Activated CD8-positive, alpha-beta memory T cell treated with anti-CD3 and anti-CD28 coated beads, Interleukin-2, amount 50 U/mL, for 24 hours (primary cell): ENCODE results near the gene RGPD6.
"Not testable (repeated sequence)": the region's sequence is repeated elsewhere in the genome, so short reads cannot be mapped to it uniquely, and the experiment has no call there.

Source experiments
- DNase-seq: peaks from one replicate; pipeline ENCODE4 v3.0.0-alpha.2; 2020; ENCODE audit errors: extremely low read depth

RGPD6 gene

DNA sequence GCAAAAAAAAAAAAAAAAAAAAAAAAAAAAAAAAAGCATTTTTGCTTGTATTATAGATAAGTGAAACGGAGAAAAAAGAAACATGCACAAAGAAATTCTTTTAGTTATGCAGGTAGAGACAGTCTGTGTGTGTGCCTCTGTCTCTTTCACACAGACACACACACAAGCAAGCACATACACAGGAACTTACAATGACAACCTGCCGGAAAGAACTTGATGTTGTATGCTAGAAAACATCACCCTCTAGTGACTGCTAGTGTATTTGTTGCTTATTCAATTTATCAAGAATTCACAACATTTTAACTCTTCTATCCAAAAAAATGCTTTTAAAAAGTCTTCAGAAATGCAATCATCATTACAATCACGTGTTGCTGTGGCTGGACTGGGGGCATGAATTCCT lies 95.8 kb downstream of the RGPD6 start:
- DNase-seq, result not testable (repeated sequence)

DNA sequence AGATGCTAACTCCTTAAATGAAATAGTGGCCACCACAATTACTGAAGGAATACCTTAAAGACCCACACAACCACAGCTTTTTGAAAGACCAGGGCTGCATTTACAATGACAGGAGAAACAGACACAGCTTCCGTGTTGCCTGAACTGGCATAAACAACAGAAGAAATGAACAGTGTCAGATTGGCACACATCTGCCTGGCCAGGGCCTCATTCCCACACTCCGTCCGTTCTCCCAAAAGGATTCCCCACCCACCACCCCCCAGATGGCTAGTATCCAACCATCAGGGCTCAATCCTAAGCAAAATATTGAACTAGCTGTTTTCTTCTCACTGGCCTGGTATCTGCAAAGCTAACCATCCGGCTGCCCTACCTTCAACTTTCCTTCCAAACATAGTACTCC lies 96.9 kb downstream of the RGPD6 start:
- DNase-seq, result not testable (repeated sequence)

DNA sequence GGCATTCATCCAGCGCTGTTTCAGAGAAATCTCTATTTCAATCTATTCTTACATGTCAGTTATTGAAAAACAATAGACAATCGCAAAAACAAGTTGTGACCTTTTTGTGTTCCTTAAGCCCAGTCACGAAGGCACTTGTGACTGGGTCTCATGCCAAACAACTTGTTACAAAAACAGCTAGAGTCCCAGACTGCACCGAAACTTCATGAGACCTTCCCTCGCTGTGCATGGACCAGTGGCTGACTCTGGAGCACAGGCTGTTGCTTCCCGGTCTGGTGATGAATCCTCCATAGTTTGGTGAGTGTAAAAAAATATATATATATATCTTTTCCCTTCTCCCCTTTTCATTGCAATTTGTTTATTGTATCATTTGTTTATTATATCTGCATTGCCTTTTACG lies 99.7 kb downstream of the RGPD6 start:
- not testable (repeated sequence) for DNase-seq

DNA sequence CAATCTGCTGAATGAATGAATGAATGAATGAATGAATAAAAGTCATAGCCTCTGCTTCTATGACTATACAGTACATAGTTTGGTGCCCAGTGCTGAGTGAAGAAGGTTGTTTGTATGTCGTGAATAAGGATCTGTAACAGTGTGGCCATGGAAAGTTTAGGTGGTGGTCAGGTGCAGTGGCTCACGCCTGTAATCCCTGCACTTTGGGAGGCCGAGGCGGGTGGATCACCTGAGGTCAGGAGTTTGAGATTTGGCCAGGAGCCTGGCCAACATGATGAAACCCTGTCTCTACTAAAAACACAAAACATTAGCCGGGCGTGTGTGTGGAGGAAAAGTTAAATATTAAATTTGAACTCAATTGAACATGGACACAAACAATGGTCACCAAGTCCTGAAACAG lies 100.1 kb downstream of the RGPD6 start:
- DNase-seq, result not testable (repeated sequence)

DNA sequence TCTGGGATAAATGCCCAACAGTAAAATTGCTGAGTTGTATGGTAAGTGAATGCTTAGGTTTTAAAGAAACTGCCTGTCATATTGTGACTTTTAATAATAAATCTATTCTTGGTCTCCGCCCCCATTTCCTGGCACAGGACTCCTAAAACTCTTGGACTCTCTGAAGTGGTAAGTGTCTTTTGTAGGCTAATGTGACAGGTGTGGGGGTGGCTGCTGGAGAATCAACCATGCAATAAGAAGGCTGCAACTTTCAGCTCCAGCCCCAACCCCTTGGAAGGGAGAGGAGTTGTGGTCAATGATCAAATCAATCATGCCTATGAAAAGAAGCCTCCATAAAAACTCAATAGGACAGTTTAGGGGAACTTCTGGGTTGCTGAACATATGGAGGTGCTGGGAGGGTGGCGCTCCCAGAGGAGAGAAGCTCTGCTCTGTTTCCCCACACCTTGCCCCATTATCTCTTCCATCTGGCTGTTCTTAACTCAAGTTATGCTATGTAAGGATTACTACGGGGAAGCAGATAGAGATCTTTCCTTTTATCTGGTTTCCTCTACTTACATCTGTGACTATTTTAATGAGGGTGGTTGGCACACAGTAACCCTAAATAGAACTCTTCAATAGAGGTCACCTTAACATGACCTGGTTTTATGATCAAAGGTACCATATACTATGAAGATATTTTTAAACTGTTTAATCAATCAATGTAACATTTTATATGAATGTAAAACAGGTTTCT lies 101.2 kb downstream of the RGPD6 start:
- DNase-seq, result not testable (repeated sequence)

DNA sequence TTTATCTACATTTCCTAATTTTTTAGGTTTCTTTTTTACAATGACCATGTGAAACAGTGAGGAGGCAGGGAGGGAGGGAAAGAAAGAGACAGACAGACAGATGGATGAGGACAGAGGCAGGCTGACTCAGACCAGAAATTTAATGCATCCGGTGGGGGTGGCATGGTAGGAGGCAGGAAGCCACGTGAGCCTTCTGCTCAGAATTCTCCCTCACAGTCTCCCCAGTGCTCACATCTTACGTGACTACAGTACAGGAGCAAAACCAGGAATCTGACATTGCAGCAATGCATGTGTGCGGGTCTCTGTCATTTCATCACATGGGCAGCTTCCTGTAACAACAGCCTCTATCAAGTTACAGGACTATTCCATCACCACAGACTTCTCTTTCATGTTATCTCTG lies 102.1 kb downstream of the RGPD6 start:
- not testable (repeated sequence) for DNase-seq

DNA sequence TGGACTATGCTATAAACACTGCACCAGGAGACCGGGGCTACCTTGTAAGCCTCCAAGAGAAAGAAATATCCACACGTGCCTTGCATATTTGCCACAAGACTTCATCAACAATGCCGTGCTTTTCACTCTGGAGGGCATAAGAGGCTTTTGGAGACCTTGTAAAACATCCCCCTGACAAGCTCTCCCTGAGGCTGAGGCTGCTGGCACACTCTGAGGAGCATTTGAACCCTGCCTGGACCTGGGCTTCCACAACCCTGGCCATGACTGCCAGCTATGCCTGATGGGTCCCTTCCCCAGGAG lies 104.0 kb downstream of the RGPD6 start:
- not testable (repeated sequence) for DNase-seq

DNA sequence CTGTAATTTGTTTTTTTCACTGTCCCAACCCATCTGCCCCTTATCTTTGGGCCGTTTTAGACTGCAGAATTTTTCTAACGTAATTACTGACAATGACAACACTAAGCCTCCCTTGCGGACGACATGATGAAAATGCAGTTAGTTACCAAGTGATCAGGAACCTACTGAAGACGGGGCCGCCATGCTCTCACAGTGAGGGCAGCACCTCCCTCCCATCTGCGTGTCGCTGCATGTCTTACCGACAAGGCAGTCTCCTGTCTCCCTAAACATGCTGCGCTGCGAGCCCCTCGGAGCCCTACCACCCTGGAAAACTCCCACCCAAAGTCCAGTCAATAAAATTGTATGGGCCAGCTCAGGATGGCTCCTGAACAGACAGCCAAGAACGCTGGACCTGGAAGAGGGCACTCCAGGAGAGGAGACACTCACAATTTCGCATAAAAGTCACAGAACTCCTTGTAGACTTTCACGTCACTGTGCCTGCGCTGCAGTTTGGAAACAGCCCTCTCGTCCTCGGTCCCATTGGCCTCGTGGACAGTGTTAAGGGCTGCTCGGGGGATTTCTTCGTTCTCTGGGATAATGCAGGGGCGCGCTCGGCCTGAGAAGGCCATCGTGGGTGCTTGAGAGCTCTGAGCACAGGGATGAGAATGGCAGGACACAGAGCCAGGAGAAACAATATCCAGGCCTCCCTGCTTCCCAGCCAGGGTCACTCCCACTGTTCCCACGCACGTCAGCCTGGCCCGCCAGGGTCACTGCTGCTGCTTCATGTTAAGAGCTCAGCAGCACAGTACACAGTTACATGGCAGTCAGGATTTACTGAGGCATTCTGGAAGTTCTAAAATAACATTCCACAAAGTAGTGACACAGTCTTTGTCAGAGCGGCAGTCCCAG lies 104.6 kb downstream of the RGPD6 start, which contains the start of gene LIMS4:
LIMS4 (minus strand) TSS at position 646 of the 888 bp plus-strand sequence; CDS start at position 608, 38 bp downstream.
- not testable (repeated sequence) for DNase-seq

DNA sequence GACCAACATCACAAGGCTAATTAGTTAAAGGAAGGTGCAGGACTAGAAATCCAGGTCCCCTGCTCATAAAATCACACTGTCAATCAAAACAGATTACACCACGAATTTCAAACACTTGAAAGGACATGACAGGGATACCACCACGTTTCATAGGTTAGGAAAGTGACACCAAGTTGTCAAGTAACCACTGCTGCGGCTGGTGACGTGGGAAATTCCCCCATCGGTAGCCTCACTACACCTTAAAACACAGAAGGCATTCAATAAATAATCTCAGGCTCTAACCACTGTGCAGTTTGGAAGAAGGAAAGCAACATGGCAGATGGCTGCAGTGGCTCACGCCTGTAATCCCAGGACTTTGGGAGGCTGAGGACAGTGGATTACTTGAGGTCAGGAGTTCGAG lies 108.1 kb downstream of the RGPD6 start:
- DNase-seq, result not testable (repeated sequence)

DNA sequence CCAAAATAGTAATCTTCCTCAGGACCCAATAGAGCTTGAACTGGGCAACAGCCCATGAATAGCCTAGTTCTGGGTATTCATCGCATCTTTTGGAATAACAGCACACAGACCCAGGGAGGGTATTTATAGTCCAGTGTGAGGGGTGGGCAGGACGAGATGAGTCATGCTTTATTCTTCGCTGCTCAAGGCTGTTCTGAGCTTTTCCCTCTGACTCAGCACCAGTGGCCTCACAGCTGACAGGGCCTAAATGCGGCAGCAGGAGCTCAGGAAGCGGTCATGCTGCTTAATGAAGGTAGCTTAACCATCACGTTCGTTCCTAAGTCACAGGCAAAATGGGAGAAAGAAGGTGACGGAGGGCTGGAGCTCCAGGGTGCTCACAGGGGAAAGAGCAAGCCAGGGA lies 111.7 kb downstream of the RGPD6 start:
- not testable (repeated sequence) for DNase-seq
